ENCODE data around the gene KCNK4.

DNA sequence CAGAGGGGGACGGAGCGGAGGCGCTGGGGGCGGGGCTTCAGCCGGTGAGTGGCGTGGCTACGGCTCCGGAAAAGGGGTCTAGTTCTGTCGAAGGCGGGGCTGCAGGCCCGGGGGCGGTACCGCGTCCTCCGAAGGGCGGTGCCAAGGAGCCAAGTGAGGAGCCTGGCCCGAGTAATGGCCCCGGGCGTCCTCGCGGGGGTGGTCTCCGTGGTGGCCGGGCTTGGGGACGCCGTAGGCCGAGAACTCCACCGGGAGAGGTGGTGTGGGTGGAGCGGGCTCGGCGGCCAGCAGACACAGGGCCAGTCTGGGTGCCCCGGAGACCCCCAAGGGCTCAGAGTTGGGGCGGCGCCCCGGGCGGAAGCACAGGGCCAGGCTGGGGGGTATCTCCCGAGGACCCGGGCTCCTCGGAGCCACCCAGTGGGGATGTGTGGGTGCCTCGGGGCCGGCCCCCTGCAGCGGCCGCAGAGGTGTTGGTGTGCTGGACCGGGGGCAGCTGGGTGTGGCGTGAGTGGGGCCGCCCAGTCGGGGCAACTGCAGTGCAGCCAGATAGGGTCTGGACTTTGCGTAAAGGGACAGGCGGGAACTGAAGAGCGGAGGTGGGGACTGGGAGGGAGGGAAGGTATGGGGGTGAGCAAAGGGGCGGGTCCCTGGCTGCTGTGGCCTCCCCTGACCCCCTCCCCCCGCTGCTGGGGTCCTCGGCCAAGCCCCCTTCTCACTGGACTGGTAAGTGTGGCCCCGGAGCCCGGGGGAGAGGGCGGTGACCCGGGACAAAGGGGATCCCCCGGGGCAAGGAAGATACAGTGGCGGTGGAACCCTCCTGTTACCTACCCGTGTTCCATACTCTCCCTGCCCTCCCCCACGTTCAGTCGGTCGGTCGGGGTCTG, 49.4 kb upstream of the KCNK4 start:
- TF ChIP-seq, protein P1, sequence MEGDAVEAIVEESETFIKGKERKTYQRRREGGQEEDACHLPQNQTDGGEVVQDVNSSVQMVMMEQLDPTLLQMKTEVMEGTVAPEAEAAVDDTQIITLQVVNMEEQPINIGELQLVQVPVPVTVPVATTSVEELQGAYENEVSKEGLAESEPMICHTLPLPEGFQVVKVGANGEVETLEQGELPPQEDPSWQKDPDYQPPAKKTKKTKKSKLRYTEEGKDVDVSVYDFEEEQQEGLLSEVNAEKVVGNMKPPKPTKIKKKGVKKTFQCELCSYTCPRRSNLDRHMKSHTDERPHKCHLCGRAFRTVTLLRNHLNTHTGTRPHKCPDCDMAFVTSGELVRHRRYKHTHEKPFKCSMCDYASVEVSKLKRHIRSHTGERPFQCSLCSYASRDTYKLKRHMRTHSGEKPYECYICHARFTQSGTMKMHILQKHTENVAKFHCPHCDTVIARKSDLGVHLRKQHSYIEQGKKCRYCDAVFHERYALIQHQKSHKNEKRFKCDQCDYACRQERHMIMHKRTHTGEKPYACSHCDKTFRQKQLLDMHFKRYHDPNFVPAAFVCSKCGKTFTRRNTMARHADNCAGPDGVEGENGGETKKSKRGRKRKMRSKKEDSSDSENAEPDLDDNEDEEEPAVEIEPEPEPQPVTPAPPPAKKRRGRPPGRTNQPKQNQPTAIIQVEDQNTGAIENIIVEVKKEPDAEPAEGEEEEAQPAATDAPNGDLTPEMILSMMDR (IDR thresholded peaks at IDR 0.05): no peak
- peak; percentile 49 for TF ChIP-seq POLR2A (IDR thresholded peaks at IDR 0.05; ENCODE audit: low read length)
- TF ChIP-seq, protein P2, sequence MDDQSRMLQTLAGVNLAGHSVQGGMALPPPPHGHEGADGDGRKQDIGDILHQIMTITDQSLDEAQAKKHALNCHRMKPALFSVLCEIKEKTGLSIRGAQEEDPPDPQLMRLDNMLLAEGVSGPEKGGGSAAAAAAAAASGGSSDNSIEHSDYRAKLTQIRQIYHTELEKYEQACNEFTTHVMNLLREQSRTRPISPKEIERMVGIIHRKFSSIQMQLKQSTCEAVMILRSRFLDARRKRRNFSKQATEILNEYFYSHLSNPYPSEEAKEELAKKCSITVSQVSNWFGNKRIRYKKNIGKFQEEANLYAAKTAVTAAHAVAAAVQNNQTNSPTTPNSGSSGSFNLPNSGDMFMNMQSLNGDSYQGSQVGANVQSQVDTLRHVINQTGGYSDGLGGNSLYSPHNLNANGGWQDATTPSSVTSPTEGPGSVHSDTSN (IDR thresholded peaks at IDR 0.05): peak; percentile 78; the same call in 1 of the 2 replicates
- TF ChIP-seq NFE2L2 (conservative IDR thresholded peaks at IDR 0.05; ENCODE audit: low read length): no peak
- no peak for TF ChIP-seq BHLHE40 (IDR thresholded peaks at IDR 0.05; ENCODE audit: low read depth, low read length)
- no peak for TF ChIP-seq CEBPB (IDR thresholded peaks at IDR 0.05)
- TF ChIP-seq, protein P3, sequence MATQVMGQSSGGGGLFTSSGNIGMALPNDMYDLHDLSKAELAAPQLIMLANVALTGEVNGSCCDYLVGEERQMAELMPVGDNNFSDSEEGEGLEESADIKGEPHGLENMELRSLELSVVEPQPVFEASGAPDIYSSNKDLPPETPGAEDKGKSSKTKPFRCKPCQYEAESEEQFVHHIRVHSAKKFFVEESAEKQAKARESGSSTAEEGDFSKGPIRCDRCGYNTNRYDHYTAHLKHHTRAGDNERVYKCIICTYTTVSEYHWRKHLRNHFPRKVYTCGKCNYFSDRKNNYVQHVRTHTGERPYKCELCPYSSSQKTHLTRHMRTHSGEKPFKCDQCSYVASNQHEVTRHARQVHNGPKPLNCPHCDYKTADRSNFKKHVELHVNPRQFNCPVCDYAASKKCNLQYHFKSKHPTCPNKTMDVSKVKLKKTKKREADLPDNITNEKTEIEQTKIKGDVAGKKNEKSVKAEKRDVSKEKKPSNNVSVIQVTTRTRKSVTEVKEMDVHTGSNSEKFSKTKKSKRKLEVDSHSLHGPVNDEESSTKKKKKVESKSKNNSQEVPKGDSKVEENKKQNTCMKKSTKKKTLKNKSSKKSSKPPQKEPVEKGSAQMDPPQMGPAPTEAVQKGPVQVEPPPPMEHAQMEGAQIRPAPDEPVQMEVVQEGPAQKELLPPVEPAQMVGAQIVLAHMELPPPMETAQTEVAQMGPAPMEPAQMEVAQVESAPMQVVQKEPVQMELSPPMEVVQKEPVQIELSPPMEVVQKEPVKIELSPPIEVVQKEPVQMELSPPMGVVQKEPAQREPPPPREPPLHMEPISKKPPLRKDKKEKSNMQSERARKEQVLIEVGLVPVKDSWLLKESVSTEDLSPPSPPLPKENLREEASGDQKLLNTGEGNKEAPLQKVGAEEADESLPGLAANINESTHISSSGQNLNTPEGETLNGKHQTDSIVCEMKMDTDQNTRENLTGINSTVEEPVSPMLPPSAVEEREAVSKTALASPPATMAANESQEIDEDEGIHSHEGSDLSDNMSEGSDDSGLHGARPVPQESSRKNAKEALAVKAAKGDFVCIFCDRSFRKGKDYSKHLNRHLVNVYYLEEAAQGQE (IDR thresholded peaks at IDR 0.05): no peak
- TF ChIP-seq, protein P4, sequence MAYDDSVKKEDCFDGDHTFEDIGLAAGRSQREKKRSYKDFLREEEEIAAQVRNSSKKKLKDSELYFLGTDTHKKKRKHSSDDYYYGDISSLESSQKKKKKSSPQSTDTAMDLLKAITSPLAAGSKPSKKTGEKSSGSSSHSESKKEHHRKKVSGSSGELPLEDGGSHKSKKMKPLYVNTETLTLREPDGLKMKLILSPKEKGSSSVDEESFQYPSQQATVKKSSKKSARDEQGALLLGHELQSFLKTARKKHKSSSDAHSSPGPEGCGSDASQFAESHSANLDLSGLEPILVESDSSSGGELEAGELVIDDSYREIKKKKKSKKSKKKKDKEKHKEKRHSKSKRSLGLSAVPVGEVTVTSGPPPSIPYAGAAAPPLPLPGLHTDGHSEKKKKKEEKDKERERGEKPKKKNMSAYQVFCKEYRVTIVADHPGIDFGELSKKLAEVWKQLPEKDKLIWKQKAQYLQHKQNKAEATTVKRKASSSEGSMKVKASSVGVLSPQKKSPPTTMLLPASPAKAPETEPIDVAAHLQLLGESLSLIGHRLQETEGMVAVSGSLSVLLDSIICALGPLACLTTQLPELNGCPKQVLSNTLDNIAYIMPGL (CRISPR knock-in tag; IDR thresholded peaks at IDR 0.05; ENCODE audit: borderline replicate concordance): 0 out of 2 replicates have a peak, but pooled peaks have one; percentile 57
- peak; percentile 19; the same call in 1 of the 2 replicates for TF ChIP-seq PHF8 (IDR thresholded peaks at IDR 0.05; ENCODE audit: borderline replicate concordance, low read depth)
- TF ChIP-seq MAFK (IDR thresholded peaks at IDR 0.05; ENCODE audit: partially characterized antibody): no peak

Data from A549 (cell line).